Trophoblast cell (in vitro differentiated cells and primary cell): Measurements from ENCODE around the gene PRMT9.
A peak's percentile ranks its signal among the peaks of the same experiment; 100 is the strongest.

ENCODE experiments used
- DNase-seq, 2 donors: peaks; one replicate each; pipeline ENCODE4 v3.0.0-alpha.2; 2016
- H2AFZ ChIP-seq: 2 replicates; pipeline ENCODE4 v1.6.1; 2013; ENCODE audit warnings: low read length, moderate library complexity, mild to moderate bottlenecking; ENCODE audit not compliant: insufficient read depth, poor library complexity
- H2AK5ac ChIP-seq: 2 replicates; pipeline ENCODE4 v1.6.1; 2013; ENCODE audit warnings: mild to moderate bottlenecking, low read length
- H2BK120ac ChIP-seq: 2 replicates; pipeline ENCODE4 v1.6.1; 2013; ENCODE audit warnings: low read length, mild to moderate bottlenecking, moderate library complexity; ENCODE audit not compliant: insufficient read depth, poor library complexity
- H2BK12ac ChIP-seq: 2 replicates; pipeline ENCODE4 v1.6.1; 2013; ENCODE audit warnings: mild to moderate bottlenecking, low read length, moderate library complexity
- H2BK5ac ChIP-seq: 2 replicates; pipeline ENCODE4 v1.6.1; 2013; ENCODE audit warnings: low read length, low read depth, moderate library complexity, mild to moderate bottlenecking; ENCODE audit not compliant: poor library complexity
- H3K14ac ChIP-seq: 2 replicates; pipeline ENCODE4 v1.6.1; 2013; ENCODE audit warnings: mild to moderate bottlenecking, low read length
- H3K18ac ChIP-seq: 2 replicates; pipeline ENCODE4 v1.6.1; 2013; ENCODE audit warnings: mild to moderate bottlenecking, low read length
- H3K23ac ChIP-seq: 2 replicates; pipeline ENCODE4 v1.6.1; 2013; ENCODE audit warnings: low read length
- H3K27ac ChIP-seq: 2 replicates; pipeline ENCODE4 v1.5.1; 2013; ENCODE audit warnings: low read depth, mild to moderate bottlenecking, inconsistent platforms, low read length, moderate library complexity
- H3K27me3 ChIP-seq: 2 replicates; pipeline ENCODE4 v1.6.1; 2013; ENCODE audit warnings: inconsistent platforms, mild to moderate bottlenecking, low read length, moderate library complexity; ENCODE audit not compliant: insufficient read depth
- H3K36me3 ChIP-seq, 2 experiments: 1 replicate in 1 of 2; 2 replicates in 1 of 2; pipeline ENCODE4 v1.6.1; 2013; ENCODE audit warnings: low read length in 2 of 2, mild to moderate bottlenecking in 2 of 2, moderate library complexity in 1 of 2; ENCODE audit not compliant: insufficient read depth in 2 of 2, control insufficient read depth in 1 of 2
- H3K4ac ChIP-seq: 2 replicates; pipeline ENCODE4 v1.6.1; 2013; ENCODE audit warnings: low read depth, mild to moderate bottlenecking, low read length, moderate library complexity
- H3K4me1 ChIP-seq, 2 experiments: 1 replicate in 1 of 2; 2 replicates in 1 of 2; pipeline ENCODE4 v1.6.1; 2013; ENCODE audit warnings: low read length in 2 of 2, mild to moderate bottlenecking in 2 of 2, moderate library complexity in 1 of 2; ENCODE audit not compliant: insufficient read depth in 2 of 2, control insufficient read depth in 1 of 2
- H3K4me2 ChIP-seq: 2 replicates; pipeline ENCODE4 v1.6.1; 2013; ENCODE audit warnings: inconsistent platforms, mild to moderate bottlenecking, low read length, moderate library complexity
- H3K4me3 ChIP-seq: 2 replicates; pipeline ENCODE4 v1.5.1; 2013; ENCODE audit warnings: mild to moderate bottlenecking, low read depth, low read length, inconsistent platforms
- H3K79me1 ChIP-seq: one replicate; pipeline ENCODE4 v1.6.1; 2013; ENCODE audit warnings: low read length
- H3K79me2 ChIP-seq: 2 replicates; pipeline ENCODE4 v1.6.1; 2013; ENCODE audit warnings: low read length, mild to moderate bottlenecking; ENCODE audit not compliant: control insufficient read depth, insufficient read depth, poor library complexity
- H3K9ac ChIP-seq: 2 replicates; pipeline ENCODE4 v1.6.1; 2013; ENCODE audit warnings: mild to moderate bottlenecking, low read length
- H3K9me3 ChIP-seq: 2 replicates; pipeline ENCODE4 v1.6.1; 2013; ENCODE audit warnings: low read depth, mild to moderate bottlenecking, control low read depth, inconsistent platforms, low read length; ENCODE audit not compliant: insufficient read depth
- H4K12ac ChIP-seq: 2 replicates; pipeline ENCODE4 v1.6.1; 2013; ENCODE audit warnings: low read depth, mild to moderate bottlenecking, low read length, moderate library complexity
- H4K8ac ChIP-seq: 2 replicates; pipeline ENCODE4 v1.6.1; 2013; ENCODE audit warnings: low read depth, mild to moderate bottlenecking, low read length, moderate library complexity
- H4K91ac ChIP-seq: one replicate; pipeline ENCODE4 v1.6.1; 2013; ENCODE audit warnings: low read depth, mild to moderate bottlenecking, low read length, moderate library complexity
- WGBS: extraction: QIAGEN DNeasy Blood & Tissue Kit; methylation state at CpG from one replicate; pipeline ENCODE4 v1.1.7; 2013; ENCODE audit warnings: missing lambda C conversion rate; ENCODE audit not compliant: insufficient read length, insufficient coverage; ENCODE audit errors: extremely low coverage; 5-methylcytosine and 5-hydroxymethylcytosine counted together

The PRMT9 gene

DNA sequence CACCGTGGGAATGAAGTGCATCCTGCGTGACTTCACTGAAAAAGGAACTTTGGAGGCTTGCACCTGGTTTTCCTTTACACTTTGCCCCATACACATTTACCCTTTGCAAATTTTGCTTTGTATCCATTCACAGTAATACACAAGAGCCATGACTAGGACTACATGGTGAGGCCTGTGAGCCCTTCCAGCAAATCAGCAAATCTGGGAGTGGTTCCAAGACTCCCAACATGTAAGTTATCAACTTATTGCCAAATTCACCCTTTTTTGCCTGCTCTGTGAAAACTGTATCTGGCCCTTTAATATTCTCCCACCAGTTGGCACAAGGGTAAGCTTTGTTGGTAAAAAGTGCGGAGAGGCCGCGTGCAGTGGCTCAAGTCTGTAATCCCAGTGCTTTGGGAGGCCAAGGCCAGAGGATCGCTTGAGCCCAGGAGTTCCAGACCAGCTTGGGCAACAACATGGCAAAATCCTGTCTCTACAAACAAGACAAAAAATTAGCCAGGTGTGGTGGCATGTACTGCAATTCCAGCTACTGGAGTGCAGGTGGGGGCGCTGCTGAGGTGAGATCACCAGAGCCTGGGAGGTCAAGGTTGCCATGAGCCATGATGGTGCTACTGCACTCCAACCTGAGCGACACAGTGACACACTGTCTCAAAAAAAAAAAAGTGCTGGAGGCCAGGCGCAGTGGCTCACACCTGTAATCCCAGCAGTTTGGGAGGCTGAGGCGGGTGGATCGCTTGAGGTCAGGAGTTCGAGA lies 5.0 kb downstream of the PRMT9 start:
- H2BK12ac ChIP-seq: no peak overlapping the region
- H3K27ac ChIP-seq: no peak overlapping the region
- H2BK120ac ChIP-seq: no peak overlapping the region
- WGBS: no CpG with 5 or more reads among the region's 12 CpGs
- no peak overlapping the region for H3K4me2 ChIP-seq
- H3K18ac ChIP-seq: no peak overlapping the region
- no peaks in the 10 kb centered on the region for H3K27me3 ChIP-seq
- H3K4ac ChIP-seq: no peak overlapping the region
- no peak overlapping the region for H3K23ac ChIP-seq
- no peaks in the 10 kb centered on the region for H3K9me3 ChIP-seq
- H4K91ac ChIP-seq: no peak overlapping the region
- H3K4me3 ChIP-seq: no peak overlapping the region
- H2AK5ac ChIP-seq: no peak overlapping the region
- no peaks in the 10 kb centered on the region for H3K4me1 ChIP-seq
- no peak overlapping the region for H4K12ac ChIP-seq
- no peak overlapping the region for H3K14ac ChIP-seq
- no peak overlapping the region for H2AFZ ChIP-seq
- H3K79me2 ChIP-seq: peaks cover 3% of the 10 kb centered on the region
- H3K79me1 ChIP-seq: peaks cover 3% of the 10 kb centered on the region
- peaks cover 2 to 7% of the 10 kb centered on the region in 2 experiments for H3K36me3 ChIP-seq
- no peak overlapping the region for H2BK5ac ChIP-seq
- no peak overlapping the region for H4K8ac ChIP-seq
- DNase-seq: peak; percentile 57 to 63
- H3K9ac ChIP-seq: no peak overlapping the region

DNA sequence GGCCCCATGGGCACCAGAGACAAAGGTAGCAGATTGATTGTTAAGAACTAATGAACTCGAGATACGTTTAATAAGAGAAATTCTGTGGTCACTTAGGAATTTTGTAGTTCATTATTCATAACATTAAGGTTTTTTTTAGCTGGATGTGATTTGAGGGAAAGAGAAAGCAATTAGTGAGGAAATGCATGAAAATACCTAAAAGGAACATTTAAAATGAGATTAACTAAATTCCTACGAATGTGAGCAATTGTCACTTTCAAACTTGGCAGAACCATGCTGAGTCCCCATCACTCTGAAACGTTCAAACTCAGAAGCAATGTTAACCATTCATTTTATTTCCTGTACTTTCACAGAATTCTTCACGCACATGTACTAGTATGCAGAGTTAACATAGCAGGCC lies 5.9 kb downstream of the PRMT9 start:
- Histone ChIP-seq H4K8ac (no peak overlapping the region), H2AFZ (no peak overlapping the region), H2BK120ac (no peak overlapping the region), H4K91ac (no peak overlapping the region), H3K4me3 (no peak overlapping the region), H3K4me2 (no peak overlapping the region), H2AK5ac (no peak overlapping the region), H3K9me3 (no peaks in the 10 kb centered on the region), H3K18ac (no peak overlapping the region), H3K23ac (no peak overlapping the region), H3K4ac (no peak overlapping the region), H3K79me1 (no peaks in the 10 kb centered on the region), H3K79me2 (no peaks in the 10 kb centered on the region), H3K27ac (no peak overlapping the region), H3K27me3 (no peaks in the 10 kb centered on the region), H2BK12ac (no peak overlapping the region), H2BK5ac (no peak overlapping the region), H3K14ac (no peak overlapping the region), H3K36me3 (peaks cover 2 to 7% of the 10 kb centered on the region in 2 experiments), H3K4me1 (no peaks in the 10 kb centered on the region), H4K12ac (no peak overlapping the region), H3K9ac (no peak overlapping the region)
- no peak for DNase-seq
- WGBS: no CpG with 5 or more reads among the region's 5 CpGs

- H3K27me3 ChIP-seq: no peaks in the 10 kb centered on the region
- H3K36me3 ChIP-seq: peaks cover 0 to 3% of the 10 kb centered on the region in 2 experiments
- no peak overlapping the region for H2BK120ac ChIP-seq
- no peak overlapping the region for H3K18ac ChIP-seq
- no peak overlapping the region for H3K4me3 ChIP-seq
- H3K27ac ChIP-seq: no peak overlapping the region
- no peaks in the 10 kb centered on the region for H3K4me1 ChIP-seq
- H4K91ac ChIP-seq: no peak overlapping the region
- H2BK12ac ChIP-seq: no peak overlapping the region
- H3K79me2 ChIP-seq: no peaks in the 10 kb centered on the region
- no peak overlapping the region for H3K23ac ChIP-seq
- no peaks in the 10 kb centered on the region for H3K9me3 ChIP-seq
- no peak overlapping the region for H3K4me2 ChIP-seq
- no peaks in the 10 kb centered on the region for H3K79me1 ChIP-seq
- no peak overlapping the region for H4K12ac ChIP-seq
- H2AFZ ChIP-seq: no peak overlapping the region
- no CpG with 5 or more reads among the region's 1 CpG for WGBS
- H3K4ac ChIP-seq: no peak overlapping the region
- H3K14ac ChIP-seq: no peak overlapping the region
- no peak overlapping the region for H3K9ac ChIP-seq
- no peak overlapping the region for H2BK5ac ChIP-seq
- H2AK5ac ChIP-seq: no peak overlapping the region
- no peak overlapping the region for H4K8ac ChIP-seq
- DNase-seq: no peak
These were observed 9.5 kb downstream of the PRMT9 start for GRCh38 chr4:147674496-147674895.

DNA sequence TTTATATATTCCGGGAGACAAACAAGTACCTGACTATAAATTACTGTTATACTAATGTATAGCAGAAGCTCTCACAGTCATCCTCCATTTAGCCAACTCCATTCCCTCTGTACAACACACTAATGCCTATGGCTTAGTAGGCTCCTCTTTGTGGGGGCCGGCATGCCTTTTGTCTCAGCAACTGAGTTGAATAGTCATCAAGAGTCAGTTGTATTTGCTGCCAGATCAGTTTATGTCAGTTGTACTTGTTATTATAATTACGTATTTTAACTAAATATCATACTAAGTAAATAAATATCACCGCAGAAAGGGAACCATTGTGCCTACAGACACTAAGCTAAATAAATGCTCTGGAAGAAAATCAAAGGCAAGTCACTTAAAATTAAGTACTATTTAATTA lies 9.9 kb downstream of the PRMT9 start:
- Histone ChIP-seq H3K4me1 (no peaks in the 10 kb centered on the region), H2BK120ac (no peak overlapping the region), H4K12ac (no peak overlapping the region), H3K27ac (no peak overlapping the region), H2AK5ac (no peak overlapping the region), H3K4ac (no peak overlapping the region), H3K36me3 (peaks cover 0 to 1% of the 10 kb centered on the region in 2 experiments), H3K9ac (no peak overlapping the region), H3K4me2 (no peak overlapping the region), H3K79me1 (no peaks in the 10 kb centered on the region), H2AFZ (no peak overlapping the region), H3K4me3 (no peak overlapping the region), H4K91ac (no peak overlapping the region), H2BK12ac (no peak overlapping the region), H3K27me3 (no peaks in the 10 kb centered on the region), H4K8ac (no peak overlapping the region), H3K23ac (no peak overlapping the region), H3K9me3 (no peaks in the 10 kb centered on the region), H2BK5ac (no peak overlapping the region), H3K18ac (no peak overlapping the region), H3K79me2 (no peaks in the 10 kb centered on the region), H3K14ac (no peak overlapping the region)
- DNase-seq: no peak
- no CpG with 5 or more reads among the region's 4 CpGs for WGBS
